Uterus (tissue), 2 donors: ENCODE results near the gene LRRC25.

ENCODE experiments used
- CTCF ChIP-seq, 4 experiments: fragments of 200-600 bp in 2 of 4; fragments of 450-650 bp in 2 of 4; sonication (generic) in 2 of 4; IDR thresholded peaks; one replicate each; pipeline ENCODE4 v1.5.1; 2016 to 2019; ENCODE audit warnings: antibody characterized with exemption in 4 of 4, mild to moderate bottlenecking in 2 of 4, moderate library complexity in 1 of 4
- POLR2A ChIP-seq, 2 donors: fragments of 450-650 bp; IDR thresholded peaks; one replicate each; pipeline ENCODE4 v1.6.1; 2016; ENCODE audit warnings: antibody characterized with exemption in 2 of 2, mild to moderate bottlenecking in 1 of 2, moderate library complexity in 1 of 2

- TF ChIP-seq CTCF (IDR thresholded peaks at IDR 0.05) (no peak), POLR2A (IDR thresholded peaks at IDR 0.05) (no peak)
Observed at GRCh38 chr19:18393836-18394235, 3.6 kb downstream of the LRRC25 start.
